K562 (cell line): ENCODE data around the gene HGFAC. TPM values are rescaled to one million over a fixed set of nuclear protein-coding genes. Genes with fewer than 3 reads are reported as not detected.

ENCODE experiments used
- ATAC-seq: fragments of 200-7000 bp; cut with Tn5 transposase; 3 replicates; pipeline ENCODE4 v1.9.1; 2020; ENCODE audit warnings: moderate library complexity
- BruUV-seq: library from RNA; stranded (reverse); fragments of 400-500 nt; replicated peaks from 2 replicates; lab custom pipeline; 2021; lab: Mats Ljungman, UMichigan
- CTCF ChIA-PET: fragments of 300-600 bp; formaldehyde crosslinking; extraction: SDS; loops from one replicate; lab custom pipeline; 2021; ENCODE audit warnings: low intra/inter-chr PET ratio; lab: Yijun Ruan, JAX
- POLR2A ChIA-PET: fragments of 300-600, 350-650 bp; sonication (Branson Sonifier 250); formaldehyde crosslinking; extraction: SDS; loops from one replicate; lab custom pipeline; 2021; ENCODE audit warnings: antibody characterized with exemption, inconsistent platforms; lab: Yijun Ruan, JAX
- DNase-seq, 4 experiments: peaks; one replicate each; pipeline versions ENCODE4 v3.0.0 to v3.0.0-alpha.2; 2011 to 2018; ENCODE audit warnings: low spot score in 3 of 4, mixed read lengths in 3 of 4; ENCODE audit errors: extremely low read depth in 1 of 4
- FAIRE-seq: peaks from 2 replicates; lab custom pipeline; 2011; peaks lifted over from hg19 to GRCh38; lab: Jason Lieb, UNC
- H2AFZ ChIP-seq: 2 replicates; pipeline ENCODE4 v1.6.0; 2011; ENCODE audit warnings: low read depth, low read length, control low read depth, inconsistent platforms
- H3K27ac ChIP-seq: fragments of 200-600 bp; 3 replicates; pipeline ENCODE4 v1.8.0; 2011; ENCODE audit warnings: low read depth, mild to moderate bottlenecking, control low read depth, inconsistent platforms, low read length, moderate library complexity, mixed read lengths; ENCODE audit errors: extremely low read depth
- H3K27me3 ChIP-seq, 2 experiments: fragments of 300-600 bp in 1 of 2; 2 replicates in 1 of 2; 3 replicates in 1 of 2; pipeline versions ENCODE4 v1.6.0 to v1.8.0; 2011; ENCODE audit warnings: inconsistent platforms in 2 of 2, low read length in 2 of 2, mild to moderate bottlenecking in 1 of 2, mixed read lengths in 1 of 2, moderate library complexity in 1 of 2; ENCODE audit not compliant: control insufficient read depth in 2 of 2, insufficient read depth in 2 of 2
- H3K36me3 ChIP-seq: fragments of 300-600 bp; 3 replicates; pipeline ENCODE4 v1.8.0; 2011; ENCODE audit warnings: mild to moderate bottlenecking, low read length, inconsistent platforms; ENCODE audit not compliant: control insufficient read depth, insufficient read depth
- H3K4me1 ChIP-seq, 2 experiments: fragments of 200-600 bp in 1 of 2; replicated peaks in 1 of 2; 2 replicates in 1 of 2; 3 replicates in 1 of 2; pipeline versions ENCODE4 v1.5.1 to v1.8.0; 2011; ENCODE audit warnings: inconsistent platforms in 2 of 2, low read length in 2 of 2, mild to moderate bottlenecking in 1 of 2, mixed read lengths in 1 of 2, moderate library complexity in 1 of 2; ENCODE audit not compliant: control insufficient read depth in 2 of 2, insufficient read depth in 2 of 2
- H3K4me2 ChIP-seq: 2 replicates; pipeline ENCODE4 v1.6.1; 2011; ENCODE audit warnings: low read length, control low read depth, inconsistent platforms, mixed read lengths; ENCODE audit not compliant: insufficient read depth
- H3K4me3 ChIP-seq: fragments of 200-600 bp; sonication (generic), shearing (Covaris generic); 2 replicates; pipeline ENCODE4 v1.5.1; 2016; ENCODE audit warnings: control low read depth, inconsistent platforms
- H3K79me2 ChIP-seq: fragments of 200-600 bp; 3 replicates; pipeline ENCODE4 v1.8.0; 2011; ENCODE audit warnings: low read length, inconsistent platforms; ENCODE audit not compliant: control insufficient read depth, insufficient read depth
- H3K9ac ChIP-seq, 2 experiments: 2 replicates each; pipeline versions ENCODE4 v1.6.0 to v1.6.1; 2011; ENCODE audit warnings: low read depth in 2 of 2, low read length in 2 of 2, control low read depth in 1 of 2, inconsistent platforms in 1 of 2, mild to moderate bottlenecking in 1 of 2, mixed read lengths in 1 of 2; ENCODE audit not compliant: insufficient read depth in 1 of 2
- H3K9me1 ChIP-seq: one replicate; pipeline ENCODE4 v1.6.0; 2011; ENCODE audit warnings: inconsistent platforms, mild to moderate bottlenecking, low read length, moderate library complexity; ENCODE audit not compliant: control insufficient read depth, insufficient read depth
- H3K9me3 ChIP-seq: replicated peaks from 2 replicates; pipeline ENCODE4 v1.5.1; 2011; ENCODE audit warnings: low read depth, low read length, inconsistent platforms; ENCODE audit not compliant: control insufficient read depth, insufficient read depth
- H4K20me1 ChIP-seq: replicated peaks from 2 replicates; pipeline ENCODE4 v1.6.1; 2011; ENCODE audit warnings: low read length, inconsistent platforms, mixed read lengths; ENCODE audit not compliant: control insufficient read depth, insufficient read depth
- CTCF ChIP-seq, 3 experiments: IDR thresholded peaks in 2 of 3; conservative IDR thresholded peaks in 1 of 3; 2 replicates each; pipeline ENCODE4 v1.5.1; 2011 to 2012; ENCODE audit warnings: low read length in 3 of 3, mild to moderate bottlenecking in 3 of 3, control low read depth in 2 of 3, improper control_type of control experiment in 1 of 3, inconsistent platforms in 1 of 3, low read depth in 1 of 3, mixed read lengths in 1 of 3, moderate library complexity in 1 of 3; ENCODE audit not compliant: insufficient read depth in 2 of 3
- PREB ChIP-seq: sonication (generic); formaldehyde crosslinking; IDR thresholded peaks from 2 replicates; pipeline ENCODE4 v1.8.1; 2023; ENCODE audit warnings: mild to moderate bottlenecking, missing genetic modification reagents
- RNF2 ChIP-seq: sonication (generic); IDR thresholded peaks from 2 replicates; pipeline ENCODE4 v1.6.1; 2016
- USF1 ChIP-seq: sonication (generic); formaldehyde crosslinking; IDR thresholded peaks from 2 replicates; pipeline ENCODE4 v1.9.0; 2022; ENCODE audit warnings: mild to moderate bottlenecking, missing genetic modification reagents
- ZBTB2 ChIP-seq: fragments of 450-650 bp; IDR thresholded peaks from 2 replicates; pipeline ENCODE4 v1.6.1; 2016; ENCODE audit warnings: antibody characterized with exemption
- WGBS: fragments of 100-300 bp; shearing (Covaris generic); methylation state at CpG from one replicate; pipeline ENCODE4 v1.1.6; 2016; ENCODE audit warnings: low coverage, mixed read lengths; ENCODE audit not compliant: insufficient coverage; ENCODE audit errors: missing lambda C conversion rate; 5-methylcytosine and 5-hydroxymethylcytosine counted together
- in situ Hi-C: fragments of 300-500 bp; cut with MboI; formaldehyde crosslinking; loops from 4 replicates; pipeline ENCODE4 v1.15.0; 2018; ENCODE audit warnings: inconsistent platforms, mixed read lengths
- intact Hi-C: fragments of 100-400 bp; cut with micrococcal nuclease; formaldehyde crosslinking; loops from 2 replicates; pipeline ENCODE4 v1.14.2; 2022
- polyA plus RNA-seq, 8 experiments: library from polyadenylated mRNA; depleted of rRNA in 4 of 8; stranded (reverse) in 5 of 8; unstranded in 3 of 8; fragments of >200 nt; fragmentation: Nextera tagmentation in 2 of 8; fragmentation: Illumina TruSeq in 1 of 8; extraction: Ambion mirVana in 2 of 8; extraction: Trizol in 1 of 8; gene quantifications; 2 replicates each; pipeline versions ENCODE4 v1.2.1 to v1.2.3, GENCODE V29; 2011 to 2014; ENCODE audit warnings: inconsistent platforms in 1 of 8, missing spikeins in 1 of 8
- total RNA-seq, 7 experiments: library from RNA; depleted of rRNA in 6 of 7; stranded (reverse); fragments of >200 nt in 6 of 7; fragmentation: Illumina TruSeq in 2 of 7; extraction: Trizol in 2 of 7; gene quantifications; 2 replicates each; pipeline versions ENCODE4 v1.2.1 to v1.2.3, GENCODE V29; 2011 to 2021; ENCODE audit warnings: low replicate concordance in 1 of 7

Gene HGFAC
- total and polyA plus RNA-seq, 9 of the 15 experiments (the other 6 are each of a cell fraction or from before 2014, with no cell fraction given): 0.13 TPM; not detected in 8

GRCh38 chr4:3443750-3444309 lies 2.1 kb downstream of the HGFAC start:
- ATAC-seq: no peak; the same call in 2 of the 3 replicates
- no peak for TF ChIP-seq RNF2
- TF ChIP-seq USF1 (CRISPR knock-in tag): 0 out of 2 replicates have a peak, but pooled peaks have one; percentile 38
- TF ChIP-seq CTCF (IDR thresholded peaks at IDR 0.05 in 2 of 3, conservative IDR thresholded peaks at IDR 0.05 in 1 of 3; ENCODE audit: insufficient read depth in 2 of 3, low read depth in 1 of 3, low read length in 3 of 3): peak in 1 of 3 experiments; percentile 4; a peak in 1 of 6 replicates
- TF ChIP-seq PREB (CRISPR knock-in tag): no peak
- no peak for TF ChIP-seq ZBTB2
- TF ChIP-seq, all 486 proteins: peak for 2
- POLR2A ChIA-PET: interaction anchor here (0.6 kb wide), 3 partner anchors 230 to 347 kb away, joined by 3 to 4 read pairs (median 4); no protein-coding TSS in a partner anchor
- H3K4me3 ChIP-seq: no peak overlapping the region
- H3K36me3 ChIP-seq: no peaks in the 10 kb centered on the region
- H3K4me1 ChIP-seq: peaks cover 0 to 84% of the 10 kb centered on the region in 2 experiments; a peak in 2 of 5 replicates
- H3K4me2 ChIP-seq: no peak overlapping the region
- H3K79me2 ChIP-seq: no peaks in the 10 kb centered on the region
- H3K9me3 ChIP-seq: no peaks in the 10 kb centered on the region
- FAIRE-seq (no peak), DNase-seq (no peak)
- no peaks in the 10 kb centered on the region; a peak in 2 of 5 replicates for H3K27me3 ChIP-seq
- H4K20me1 ChIP-seq: 0 out of 2 replicates have a peak, but pooled peaks cover 3% of the 10 kb centered on the region
- H3K9me1 ChIP-seq: no peaks in the 10 kb centered on the region
- no peak overlapping the region for H2AFZ ChIP-seq
- intact Hi-C loops (loop anchor here (1.0 to 5.0 kb wide), 5 partner anchors 97 to 397 kb away; no protein-coding TSS in a partner anchor), in situ Hi-C loops (loop anchor here (5.0 kb wide), 1 partner anchor 337 kb away; no protein-coding TSS in a partner anchor)
- CTCF ChIA-PET: interaction anchor here (0.8 to 2.1 kb wide), 5 partner anchors 98 to 337 kb away, joined by 3 to 17 read pairs (median 13); no protein-coding TSS in a partner anchor
- WGBS: 21% methylated on average over 14 of the region's 17 CpGs
- no TSS peak for BruUV-seq
- no peak overlapping the region for H3K9ac ChIP-seq
- no peak overlapping the region for H3K27ac ChIP-seq
